GM23338 (cell line): Measurements from ENCODE around the gene RIC8A. TPM values are rescaled to one million over a fixed set of nuclear protein-coding genes. Genes with fewer than 3 reads are reported as not detected.

Experiments used
- ATAC-seq: fragments of 200-7000 bp; cut with Tn5 transposase; 3 replicates; pipeline ENCODE4 v1.9.1; 2020
- DNase-seq: peaks from one replicate; pipeline ENCODE4 v3.0.0-alpha.2; 2015; ENCODE audit warnings: low spot score
- H2AFZ ChIP-seq: fragments of 200-600 bp; sonication (generic); 2 replicates; pipeline ENCODE4 v1.8.0; 2016; ENCODE audit warnings: antibody characterized with exemption, mild to moderate bottlenecking, moderate library complexity
- H3F3A ChIP-seq: fragments of 200-600 bp; sonication (generic); replicated peaks from 2 replicates; pipeline ENCODE4 v1.8.0; 2017; ENCODE audit warnings: antibody characterized with exemption, mixed run types, low read depth
- H3K27ac ChIP-seq: fragments of 200-600 bp; sonication (generic); 2 replicates; pipeline ENCODE4 v1.6.1; 2016; ENCODE audit warnings: low read depth
- H3K27me3 ChIP-seq: fragments of 200-600 bp; sonication (generic); 2 replicates; pipeline ENCODE4 v1.8.0; 2016; ENCODE audit warnings: mild to moderate bottlenecking, mixed run types, moderate library complexity; ENCODE audit not compliant: insufficient read depth
- H3K36me3 ChIP-seq: fragments of 200-600 bp; sonication (generic); 2 replicates; pipeline ENCODE4 v1.8.0; 2016; ENCODE audit warnings: mild to moderate bottlenecking; ENCODE audit not compliant: insufficient read depth
- H3K4me1 ChIP-seq: fragments of 200-600 bp; sonication (generic); 2 replicates; pipeline ENCODE4 v1.8.0; 2016; ENCODE audit warnings: mild to moderate bottlenecking, moderate library complexity; ENCODE audit not compliant: insufficient read depth
- H3K4me2 ChIP-seq: fragments of 200-600 bp; sonication (generic); 2 replicates; pipeline ENCODE4 v1.7.1; 2017; ENCODE audit warnings: mixed run types
- H3K4me3 ChIP-seq: fragments of 200-600 bp; sonication (generic); 2 replicates; pipeline ENCODE4 v1.6.1; 2016; ENCODE audit warnings: mixed run types
- H3K79me2 ChIP-seq: fragments of 200-600 bp; sonication (generic); replicated peaks from 2 replicates; pipeline ENCODE4 v1.8.0; 2017; ENCODE audit warnings: mild to moderate bottlenecking; ENCODE audit not compliant: insufficient read depth
- H3K9me2 ChIP-seq: fragments of 200-600 bp; sonication (generic); 2 replicates; pipeline ENCODE4 v1.8.0; 2017; ENCODE audit not compliant: insufficient read depth
- H4K20me1 ChIP-seq: fragments of 200-600 bp; sonication (generic); replicated peaks from 2 replicates; pipeline ENCODE4 v1.8.0; 2017; ENCODE audit warnings: mild to moderate bottlenecking; ENCODE audit not compliant: insufficient read depth
- H3K27ac Mint-ChIP-seq: 2 replicates; pipeline ENCODE4 v1.8.0; 2020; ENCODE audit warnings: inconsistent platforms, mild to moderate bottlenecking, moderate library complexity, mixed read lengths
- H3K27me3 Mint-ChIP-seq: 3 replicates; pipeline ENCODE4 v1.8.0; 2022; ENCODE audit warnings: low read depth, mild to moderate bottlenecking, moderate library complexity, mixed read lengths, inconsistent platforms; ENCODE audit not compliant: insufficient read depth, poor library complexity
- H3K36me3 Mint-ChIP-seq: 3 replicates; pipeline ENCODE4 v1.8.0; 2021; ENCODE audit warnings: low read depth, mild to moderate bottlenecking, inconsistent platforms, moderate library complexity, mixed read lengths
- H3K4me1 Mint-ChIP-seq: 3 replicates; pipeline ENCODE4 v1.8.0; 2020; ENCODE audit warnings: mild to moderate bottlenecking, inconsistent platforms, mixed read lengths
- H3K4me3 Mint-ChIP-seq: 3 replicates; pipeline ENCODE4 v1.8.0; 2021; ENCODE audit warnings: moderate library complexity, mild to moderate bottlenecking, inconsistent platforms, mixed read lengths
- H3K9me3 Mint-ChIP-seq: 3 replicates; pipeline ENCODE4 v1.8.0; 2020; ENCODE audit warnings: moderate library complexity, mild to moderate bottlenecking, inconsistent platforms, mixed read lengths
- CREB1 ChIP-seq: fragments of 250-450 bp; sonication (Bioruptor Pico); IDR thresholded peaks from 2 replicates; pipeline ENCODE4 v1.5.0; 2020; ENCODE audit warnings: low read depth, mild to moderate bottlenecking, moderate library complexity
- EZH2 ChIP-seq: fragments of 200-600 bp; sonication (generic); IDR thresholded peaks from one replicate; pipeline ENCODE4 v1.8.0; 2017; ENCODE audit warnings: antibody characterized with exemption, mild to moderate bottlenecking, low read depth; ENCODE audit not compliant: unreplicated experiment
- EZH2phosphoT487 ChIP-seq: fragments of 200-600 bp; sonication (generic); IDR thresholded peaks from one replicate; pipeline ENCODE4 v1.8.1; 2018; ENCODE audit warnings: antibody characterized with exemption; ENCODE audit not compliant: unreplicated experiment
- JUNB ChIP-seq: IDR thresholded peaks from one replicate; pipeline ENCODE4 v1.6.1; 2016; ENCODE audit warnings: antibody characterized with exemption; ENCODE audit not compliant: unreplicated experiment
- NANOG ChIP-seq: IDR thresholded peaks from 2 replicates; pipeline ENCODE4 v1.6.1; 2016; ENCODE audit warnings: antibody characterized with exemption, borderline replicate concordance
- POLR2AphosphoS5 ChIP-seq: IDR thresholded peaks from 2 replicates; pipeline ENCODE4 v1.6.1; 2016; ENCODE audit warnings: antibody characterized with exemption, low read depth
- STAT1 ChIP-seq: IDR thresholded peaks from one replicate; pipeline ENCODE4 v1.6.1; 2016; ENCODE audit warnings: antibody characterized with exemption; ENCODE audit not compliant: unreplicated experiment
- ZNF114 ChIP-seq: fragments of 250-450 bp; sonication (Bioruptor Pico); IDR thresholded peaks from 2 replicates; pipeline ENCODE4 v1.5.0; 2020; ENCODE audit warnings: mild to moderate bottlenecking, moderate library complexity
- ZNF331 ChIP-seq: fragments of 250-450 bp; sonication (Bioruptor Pico); IDR thresholded peaks from 2 replicates; pipeline ENCODE4 v1.5.0; 2020; ENCODE audit warnings: low read depth, mild to moderate bottlenecking, moderate library complexity
- ZNF462 ChIP-seq: fragments of 250-450 bp; sonication (Bioruptor Pico); IDR thresholded peaks from 2 replicates; pipeline ENCODE4 v1.5.0; 2020; ENCODE audit warnings: mild to moderate bottlenecking, moderate library complexity
- polyA plus RNA-seq: library from polyadenylated mRNA; unstranded; fragments of >200 nt; fragmentation: Nextera tagmentation; extraction: Ambion mirVana; gene quantifications from 2 replicates; pipeline ENCODE4 v1.2.1, GENCODE V29; 2016
- total RNA-seq: library from RNA; depleted of rRNA; stranded (reverse); fragments of >200 nt; shearing (Covaris generic); gene quantifications from 2 replicates; pipeline ENCODE4 v1.2.3, GENCODE V29; 2014

Gene RIC8A
- total and polyA plus RNA-seq, 2 experiments from 2014 or later: 23.6 to 81.3 TPM

- no peak for TF ChIP-seq ZNF462 (CRISPR knock-in tag)
- no peak for TF ChIP-seq JUNB
- TF ChIP-seq STAT1: no peak
- no peak for TF ChIP-seq CREB1 (CRISPR knock-in tag)
Measured at GRCh38 chr11:230431-230830, 22.9 kb downstream of the RIC8A start (continued).

DNA sequence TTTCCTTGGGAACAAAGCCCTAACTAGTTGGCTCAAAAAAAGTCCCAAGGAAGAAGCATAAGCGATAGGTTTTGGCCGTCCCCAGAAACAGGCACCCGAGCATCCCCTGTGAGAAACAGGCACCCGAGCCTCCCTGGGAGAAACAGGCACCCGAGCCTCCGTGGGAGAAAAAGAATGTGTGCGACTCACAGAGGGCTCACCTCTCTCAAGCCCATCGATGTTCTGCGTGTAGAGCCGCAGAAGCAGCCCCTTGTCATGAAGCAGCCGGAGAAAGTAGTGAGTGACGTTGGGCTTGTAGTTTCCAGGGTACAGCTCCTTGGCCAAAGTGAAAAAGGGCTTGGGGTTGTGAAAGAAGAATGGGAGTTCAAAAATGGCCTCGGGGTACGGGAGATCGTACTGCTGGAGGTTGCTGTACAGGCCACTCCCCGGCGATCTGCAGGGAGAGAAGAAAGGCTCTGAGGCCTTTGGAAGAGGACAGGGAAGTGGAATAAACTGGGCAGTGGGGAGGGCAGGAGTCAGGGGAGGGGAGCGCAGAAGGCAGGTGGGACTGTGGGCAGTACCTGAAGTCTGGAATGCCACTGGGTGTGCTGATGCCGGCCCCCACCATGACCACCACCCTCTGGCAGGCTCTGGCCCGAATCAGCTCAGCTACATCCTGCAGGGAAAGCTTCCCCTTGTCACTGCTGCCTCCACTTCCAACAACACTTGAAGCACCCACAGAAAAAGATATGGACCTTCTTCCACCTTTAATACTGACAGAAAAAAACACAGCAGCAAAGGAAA is 25.5 kb downstream of the RIC8A start:
- H3K27ac Mint-ChIP-seq: no peak overlapping the region
- H3K36me3 Mint-ChIP-seq: no peaks in the 10 kb centered on the region; the same call in 2 of the 3 replicates
- no peaks in the 10 kb centered on the region for H3K27me3 ChIP-seq
- no peak overlapping the region for H3K27ac ChIP-seq
- H4K20me1 ChIP-seq: peaks cover 5% of the 10 kb centered on the region
- ATAC-seq (no peak), DNase-seq (no peak)
- H3K4me1 ChIP-seq: peaks cover 10% of the 10 kb centered on the region
- H3K9me2 ChIP-seq: no peaks in the 10 kb centered on the region
- H3K4me1 Mint-ChIP-seq: 0 out of 3 replicates have a peak, but pooled peaks cover 4% of the 10 kb centered on the region
- H3K79me2 ChIP-seq: peaks cover 14% of the 10 kb centered on the region
- no peak overlapping the region for H3K4me3 ChIP-seq
- H2AFZ ChIP-seq: no peak overlapping the region
- H3K4me2 ChIP-seq: no peak overlapping the region
- no peaks in the 10 kb centered on the region for H3K9me3 Mint-ChIP-seq
- no peak overlapping the region for H3K4me3 Mint-ChIP-seq
- 0 out of 2 replicates have a peak, but pooled peaks cover 5% of the 10 kb centered on the region for H3F3A ChIP-seq
- peaks cover 6% of the 10 kb centered on the region for H3K27me3 Mint-ChIP-seq
- no peaks in the 10 kb centered on the region for H3K36me3 ChIP-seq
- no peak for TF ChIP-seq EZH2
- TF ChIP-seq NANOG: no peak
- no peak for TF ChIP-seq POLR2AphosphoS5
- no peak for TF ChIP-seq ZNF114 (CRISPR knock-in tag)
- no peak for TF ChIP-seq ZNF331 (CRISPR knock-in tag)
- no peak for TF ChIP-seq CREB1 (CRISPR knock-in tag)
- no peak for TF ChIP-seq EZH2phosphoT487
- no peak for TF ChIP-seq JUNB
- TF ChIP-seq STAT1: no peak
